ENCODE measurements around the gene FXYD5. TPM values are rescaled to one million over a fixed set of nuclear protein-coding genes. Genes with fewer than 3 reads are reported as not detected.
A peak's percentile ranks its signal among the peaks of the same experiment; 100 is the strongest.

Gene FXYD5
- total and polyA plus RNA-seq, 9 of the 15 experiments (the other 6 are each of a cell fraction or from before 2014, with no cell fraction given) = 104 to 537 (median 174) TPM

DNA sequence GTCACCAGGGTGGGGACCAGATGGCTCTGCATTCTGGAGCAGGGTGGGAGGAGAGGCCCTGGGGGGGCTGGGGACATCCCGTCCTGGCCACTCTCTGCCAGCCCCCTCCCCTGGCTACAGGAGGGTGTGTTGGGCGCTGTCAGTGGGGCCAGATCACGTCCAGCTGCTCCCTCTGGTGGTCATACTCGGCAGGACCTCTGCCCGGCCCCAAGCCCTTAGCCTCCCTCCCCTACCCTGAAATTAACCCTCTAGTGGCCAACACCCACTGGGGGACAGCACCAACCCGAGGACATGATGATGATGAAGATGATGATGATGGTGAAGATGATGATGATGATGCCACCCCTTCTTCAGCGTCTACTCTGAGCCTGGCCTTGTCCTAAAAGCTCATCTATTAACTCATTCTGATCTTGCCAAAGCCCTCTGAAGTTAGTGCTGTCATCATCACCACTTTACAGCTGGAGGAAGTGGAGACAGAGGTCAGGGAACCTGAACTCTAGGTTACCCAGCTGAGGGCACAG is 19.1 kb upstream of the FXYD5 start (continued):
- TF ChIP-seq PTRF (tag; IDR thresholded peaks at IDR 0.05) (no peak), RBBP5 (IDR thresholded peaks at IDR 0.05; ENCODE audit: borderline replicate concordance, insufficient read depth, low read length, poor library complexity, severe bottlenecking) (no peak), U2AF2 (optimal IDR thresholded peaks at IDR 0.05; ENCODE audit: low read depth, low read length) (no peak), HINFP (tag; conservative IDR thresholded peaks at IDR 0.05; ENCODE audit: low read depth) (no peak), ARID2 (IDR thresholded peaks at IDR 0.05) (peak; percentile 76), ZBTB12 (CRISPR knock-in tag; IDR thresholded peaks at IDR 0.05) (no peak), SIN3B (IDR thresholded peaks at IDR 0.05; ENCODE audit: low read depth) (peak; percentile 20; the same call in 1 of the 2 replicates), SMAD1 (IDR thresholded peaks at IDR 0.05; ENCODE audit: low read depth, low read length, partially characterized antibody) (no peak), SMC3 (conservative IDR thresholded peaks at IDR 0.05; ENCODE audit: insufficient read depth, low read depth, low read length) (peak; percentile 93), ESRRB (CRISPR knock-in tag; IDR thresholded peaks at IDR 0.05; ENCODE audit: borderline replicate concordance) (no peak), KAT7 (CRISPR knock-in tag; IDR thresholded peaks at IDR 0.05; ENCODE audit: borderline replicate concordance) (no peak), SAP30 (IDR thresholded peaks at IDR 0.05; ENCODE audit: borderline replicate concordance, insufficient read depth, low read depth, low read length, poor library complexity, severe bottlenecking) (no peak), CXXC5 (CRISPR knock-in tag; IDR thresholded peaks at IDR 0.05) (peak; percentile 23; the same call in 1 of the 2 replicates), ZNF140 (CRISPR knock-in tag; IDR thresholded peaks at IDR 0.05) (no peak), ZNF408 (CRISPR knock-in tag; IDR thresholded peaks at IDR 0.05; ENCODE audit: low read depth) (no peak)
- TF ChIP-seq, protein P1, sequence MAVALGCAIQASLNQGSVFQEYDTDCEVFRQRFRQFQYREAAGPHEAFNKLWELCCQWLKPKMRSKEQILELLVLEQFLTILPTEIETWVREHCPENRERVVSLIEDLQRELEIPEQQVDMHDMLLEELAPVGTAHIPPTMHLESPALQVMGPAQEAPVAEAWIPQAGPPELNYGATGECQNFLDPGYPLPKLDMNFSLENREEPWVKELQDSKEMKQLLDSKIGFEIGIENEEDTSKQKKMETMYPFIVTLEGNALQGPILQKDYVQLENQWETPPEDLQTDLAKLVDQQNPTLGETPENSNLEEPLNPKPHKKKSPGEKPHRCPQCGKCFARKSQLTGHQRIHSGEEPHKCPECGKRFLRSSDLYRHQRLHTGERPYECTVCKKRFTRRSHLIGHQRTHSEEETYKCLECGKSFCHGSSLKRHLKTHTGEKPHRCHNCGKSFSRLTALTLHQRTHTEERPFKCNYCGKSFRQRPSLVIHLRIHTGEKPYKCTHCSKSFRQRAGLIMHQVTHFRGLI (CRISPR knock-in tag; IDR thresholded peaks at IDR 0.05) = no peak
- TF ChIP-seq, protein P2, sequence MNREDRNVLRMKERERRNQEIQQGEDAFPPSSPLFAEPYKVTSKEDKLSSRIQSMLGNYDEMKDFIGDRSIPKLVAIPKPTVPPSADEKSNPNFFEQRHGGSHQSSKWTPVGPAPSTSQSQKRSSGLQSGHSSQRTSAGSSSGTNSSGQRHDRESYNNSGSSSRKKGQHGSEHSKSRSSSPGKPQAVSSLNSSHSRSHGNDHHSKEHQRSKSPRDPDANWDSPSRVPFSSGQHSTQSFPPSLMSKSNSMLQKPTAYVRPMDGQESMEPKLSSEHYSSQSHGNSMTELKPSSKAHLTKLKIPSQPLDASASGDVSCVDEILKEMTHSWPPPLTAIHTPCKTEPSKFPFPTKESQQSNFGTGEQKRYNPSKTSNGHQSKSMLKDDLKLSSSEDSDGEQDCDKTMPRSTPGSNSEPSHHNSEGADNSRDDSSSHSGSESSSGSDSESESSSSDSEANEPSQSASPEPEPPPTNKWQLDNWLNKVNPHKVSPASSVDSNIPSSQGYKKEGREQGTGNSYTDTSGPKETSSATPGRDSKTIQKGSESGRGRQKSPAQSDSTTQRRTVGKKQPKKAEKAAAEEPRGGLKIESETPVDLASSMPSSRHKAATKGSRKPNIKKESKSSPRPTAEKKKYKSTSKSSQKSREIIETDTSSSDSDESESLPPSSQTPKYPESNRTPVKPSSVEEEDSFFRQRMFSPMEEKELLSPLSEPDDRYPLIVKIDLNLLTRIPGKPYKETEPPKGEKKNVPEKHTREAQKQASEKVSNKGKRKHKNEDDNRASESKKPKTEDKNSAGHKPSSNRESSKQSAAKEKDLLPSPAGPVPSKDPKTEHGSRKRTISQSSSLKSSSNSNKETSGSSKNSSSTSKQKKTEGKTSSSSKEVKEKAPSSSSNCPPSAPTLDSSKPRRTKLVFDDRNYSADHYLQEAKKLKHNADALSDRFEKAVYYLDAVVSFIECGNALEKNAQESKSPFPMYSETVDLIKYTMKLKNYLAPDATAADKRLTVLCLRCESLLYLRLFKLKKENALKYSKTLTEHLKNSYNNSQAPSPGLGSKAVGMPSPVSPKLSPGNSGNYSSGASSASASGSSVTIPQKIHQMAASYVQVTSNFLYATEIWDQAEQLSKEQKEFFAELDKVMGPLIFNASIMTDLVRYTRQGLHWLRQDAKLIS (CRISPR knock-in tag; IDR thresholded peaks at IDR 0.05) = no peak
